ENCODE data around the gene DARS1.
"Not testable (repeated sequence)": the region's sequence is repeated elsewhere in the genome, so short reads cannot be mapped to it uniquely, and the experiment has no call there.

The DARS1 gene

DNA sequence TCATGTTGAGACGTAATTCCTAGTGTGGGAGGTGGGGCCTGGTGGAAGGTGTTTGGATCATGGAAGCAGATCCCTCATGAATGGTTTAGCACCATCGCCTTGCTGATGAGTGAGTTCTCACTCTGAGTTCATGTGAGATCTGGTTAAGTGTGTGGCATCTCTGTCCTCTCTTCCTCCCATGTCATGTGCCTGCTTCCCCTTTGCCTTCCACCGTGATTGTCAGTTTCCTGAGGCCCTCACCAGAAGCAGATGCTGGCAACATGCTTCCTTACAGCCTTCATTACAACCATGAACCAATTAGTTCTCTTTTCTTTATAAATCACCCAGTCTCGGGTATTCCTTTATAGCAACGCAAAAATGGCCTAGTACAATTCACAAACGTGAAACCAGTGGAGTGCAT, 94.6 kb downstream of the DARS1 start:
- no peak for ATAC-seq
- TF ChIP-seq, protein P1, sequence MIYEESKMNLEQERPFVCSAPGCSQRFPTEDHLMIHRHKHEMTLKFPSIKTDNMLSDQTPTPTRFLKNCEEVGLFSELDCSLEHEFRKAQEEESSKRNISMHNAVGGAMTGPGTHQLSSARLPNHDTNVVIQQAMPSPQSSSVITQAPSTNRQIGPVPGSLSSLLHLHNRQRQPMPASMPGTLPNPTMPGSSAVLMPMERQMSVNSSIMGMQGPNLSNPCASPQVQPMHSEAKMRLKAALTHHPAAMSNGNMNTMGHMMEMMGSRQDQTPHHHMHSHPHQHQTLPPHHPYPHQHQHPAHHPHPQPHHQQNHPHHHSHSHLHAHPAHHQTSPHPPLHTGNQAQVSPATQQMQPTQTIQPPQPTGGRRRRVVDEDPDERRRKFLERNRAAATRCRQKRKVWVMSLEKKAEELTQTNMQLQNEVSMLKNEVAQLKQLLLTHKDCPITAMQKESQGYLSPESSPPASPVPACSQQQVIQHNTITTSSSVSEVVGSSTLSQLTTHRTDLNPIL (CRISPR knock-in tag; IDR thresholded peaks at IDR 0.05; ENCODE audit: low read depth), result no peak
- TF ChIP-seq SNAI2 (CRISPR knock-in tag; IDR thresholded peaks at IDR 0.05), result no peak
- TF ChIP-seq PPARA (CRISPR knock-in tag; IDR thresholded peaks at IDR 0.05; ENCODE audit: borderline replicate concordance), result no peak
- TF ChIP-seq, protein P2, sequence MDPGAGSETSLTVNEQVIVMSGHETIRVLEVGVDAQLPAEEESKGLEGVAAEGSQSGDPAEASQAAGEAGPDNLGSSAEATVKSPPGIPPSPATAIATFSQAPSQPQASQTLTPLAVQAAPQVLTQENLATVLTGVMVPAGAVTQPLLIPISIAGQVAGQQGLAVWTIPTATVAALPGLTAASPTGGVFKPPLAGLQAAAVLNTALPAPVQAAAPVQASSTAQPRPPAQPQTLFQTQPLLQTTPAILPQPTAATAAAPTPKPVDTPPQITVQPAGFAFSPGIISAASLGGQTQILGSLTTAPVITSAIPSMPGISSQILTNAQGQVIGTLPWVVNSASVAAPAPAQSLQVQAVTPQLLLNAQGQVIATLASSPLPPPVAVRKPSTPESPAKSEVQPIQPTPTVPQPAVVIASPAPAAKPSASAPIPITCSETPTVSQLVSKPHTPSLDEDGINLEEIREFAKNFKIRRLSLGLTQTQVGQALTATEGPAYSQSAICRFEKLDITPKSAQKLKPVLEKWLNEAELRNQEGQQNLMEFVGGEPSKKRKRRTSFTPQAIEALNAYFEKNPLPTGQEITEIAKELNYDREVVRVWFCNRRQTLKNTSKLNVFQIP (CRISPR knock-in tag; IDR thresholded peaks at IDR 0.05; ENCODE audit: borderline replicate concordance, low read depth), result no peak
- TF ChIP-seq, protein P3, sequence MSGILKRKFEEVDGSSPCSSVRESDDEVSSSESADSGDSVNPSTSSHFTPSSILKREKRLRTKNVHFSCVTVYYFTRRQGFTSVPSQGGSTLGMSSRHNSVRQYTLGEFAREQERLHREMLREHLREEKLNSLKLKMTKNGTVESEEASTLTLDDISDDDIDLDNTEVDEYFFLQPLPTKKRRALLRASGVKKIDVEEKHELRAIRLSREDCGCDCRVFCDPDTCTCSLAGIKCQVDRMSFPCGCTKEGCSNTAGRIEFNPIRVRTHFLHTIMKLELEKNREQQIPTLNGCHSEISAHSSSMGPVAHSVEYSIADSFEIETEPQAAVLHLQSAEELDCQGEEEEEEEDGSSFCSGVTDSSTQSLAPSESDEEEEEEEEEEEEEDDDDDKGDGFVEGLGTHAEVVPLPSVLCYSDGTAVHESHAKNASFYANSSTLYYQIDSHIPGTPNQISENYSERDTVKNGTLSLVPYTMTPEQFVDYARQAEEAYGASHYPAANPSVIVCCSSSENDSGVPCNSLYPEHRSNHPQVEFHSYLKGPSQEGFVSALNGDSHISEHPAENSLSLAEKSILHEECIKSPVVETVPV (CRISPR knock-in tag; IDR thresholded peaks at IDR 0.05), result no peak
- TF ChIP-seq OSR1 (CRISPR knock-in tag; IDR thresholded peaks at IDR 0.05), result no peak
- TF ChIP-seq ZFP30 (CRISPR knock-in tag; IDR thresholded peaks at IDR 0.05), result no peak
- TF ChIP-seq ESRRG (CRISPR knock-in tag; IDR thresholded peaks at IDR 0.05), result no peak
- TF ChIP-seq TCF4 (CRISPR knock-in tag; IDR thresholded peaks at IDR 0.05; ENCODE audit: borderline replicate concordance), result no peak
- TF ChIP-seq GLIS3 (CRISPR knock-in tag; IDR thresholded peaks at IDR 0.05), result no peak
- TF ChIP-seq ZFP3 (CRISPR knock-in tag; IDR thresholded peaks at IDR 0.05), result no peak
- TF ChIP-seq CSDC2 (CRISPR knock-in tag; IDR thresholded peaks at IDR 0.05), result no peak
- no peak for TF ChIP-seq TOX (CRISPR knock-in tag; IDR thresholded peaks at IDR 0.05; ENCODE audit: borderline replicate concordance)
- no peak for TF ChIP-seq ISL1 (CRISPR knock-in tag; IDR thresholded peaks at IDR 0.05)

DNA sequence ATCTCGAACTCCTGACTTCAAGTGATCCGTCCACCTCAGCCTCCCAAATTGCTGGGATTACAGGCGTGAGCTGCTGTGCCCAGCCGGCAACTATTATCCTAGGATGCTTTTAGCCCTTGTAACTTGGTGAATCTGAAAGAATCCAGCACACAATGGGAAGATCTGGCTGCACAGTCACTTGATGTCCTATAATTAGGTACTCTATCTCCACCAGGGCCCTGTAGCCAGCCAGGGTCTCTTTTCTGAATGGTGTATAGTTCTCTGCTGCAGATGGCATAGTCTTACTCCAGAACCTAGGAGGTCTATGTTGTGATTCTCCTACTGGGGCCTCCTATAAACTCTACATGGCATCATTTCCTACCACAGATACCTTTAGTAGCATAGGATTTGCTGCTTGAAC, 95.3 kb downstream of the DARS1 start:
- no peak for ATAC-seq
- TF ChIP-seq GLIS3 (CRISPR knock-in tag; IDR thresholded peaks at IDR 0.05) (no peak), ZNF8 (CRISPR knock-in tag; IDR thresholded peaks at IDR 0.05) (no peak), BACH2 (CRISPR knock-in tag; IDR thresholded peaks at IDR 0.05; ENCODE audit: borderline replicate concordance) (no peak), PPARA (CRISPR knock-in tag; IDR thresholded peaks at IDR 0.05; ENCODE audit: borderline replicate concordance) (no peak), RARB (CRISPR knock-in tag; IDR thresholded peaks at IDR 0.05) (no peak), SNAI2 (CRISPR knock-in tag; IDR thresholded peaks at IDR 0.05) (no peak), ZFP30 (CRISPR knock-in tag; IDR thresholded peaks at IDR 0.05) (no peak), ZC3H10 (CRISPR knock-in tag; IDR thresholded peaks at IDR 0.05) (no peak)
- TF ChIP-seq, protein P4, sequence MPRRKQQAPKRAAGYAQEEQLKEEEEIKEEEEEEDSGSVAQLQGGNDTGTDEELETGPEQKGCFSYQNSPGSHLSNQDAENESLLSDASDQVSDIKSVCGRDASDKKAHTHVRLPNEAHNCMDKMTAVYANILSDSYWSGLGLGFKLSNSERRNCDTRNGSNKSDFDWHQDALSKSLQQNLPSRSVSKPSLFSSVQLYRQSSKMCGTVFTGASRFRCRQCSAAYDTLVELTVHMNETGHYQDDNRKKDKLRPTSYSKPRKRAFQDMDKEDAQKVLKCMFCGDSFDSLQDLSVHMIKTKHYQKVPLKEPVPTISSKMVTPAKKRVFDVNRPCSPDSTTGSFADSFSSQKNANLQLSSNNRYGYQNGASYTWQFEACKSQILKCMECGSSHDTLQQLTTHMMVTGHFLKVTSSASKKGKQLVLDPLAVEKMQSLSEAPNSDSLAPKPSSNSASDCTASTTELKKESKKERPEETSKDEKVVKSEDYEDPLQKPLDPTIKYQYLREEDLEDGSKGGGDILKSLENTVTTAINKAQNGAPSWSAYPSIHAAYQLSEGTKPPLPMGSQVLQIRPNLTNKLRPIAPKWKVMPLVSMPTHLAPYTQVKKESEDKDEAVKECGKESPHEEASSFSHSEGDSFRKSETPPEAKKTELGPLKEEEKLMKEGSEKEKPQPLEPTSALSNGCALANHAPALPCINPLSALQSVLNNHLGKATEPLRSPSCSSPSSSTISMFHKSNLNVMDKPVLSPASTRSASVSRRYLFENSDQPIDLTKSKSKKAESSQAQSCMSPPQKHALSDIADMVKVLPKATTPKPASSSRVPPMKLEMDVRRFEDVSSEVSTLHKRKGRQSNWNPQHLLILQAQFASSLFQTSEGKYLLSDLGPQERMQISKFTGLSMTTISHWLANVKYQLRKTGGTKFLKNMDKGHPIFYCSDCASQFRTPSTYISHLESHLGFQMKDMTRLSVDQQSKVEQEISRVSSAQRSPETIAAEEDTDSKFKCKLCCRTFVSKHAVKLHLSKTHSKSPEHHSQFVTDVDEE (CRISPR knock-in tag; IDR thresholded peaks at IDR 0.05), result no peak
- TF ChIP-seq, protein P2 (CRISPR knock-in tag; IDR thresholded peaks at IDR 0.05; ENCODE audit: borderline replicate concordance, low read depth), result no peak

DNA sequence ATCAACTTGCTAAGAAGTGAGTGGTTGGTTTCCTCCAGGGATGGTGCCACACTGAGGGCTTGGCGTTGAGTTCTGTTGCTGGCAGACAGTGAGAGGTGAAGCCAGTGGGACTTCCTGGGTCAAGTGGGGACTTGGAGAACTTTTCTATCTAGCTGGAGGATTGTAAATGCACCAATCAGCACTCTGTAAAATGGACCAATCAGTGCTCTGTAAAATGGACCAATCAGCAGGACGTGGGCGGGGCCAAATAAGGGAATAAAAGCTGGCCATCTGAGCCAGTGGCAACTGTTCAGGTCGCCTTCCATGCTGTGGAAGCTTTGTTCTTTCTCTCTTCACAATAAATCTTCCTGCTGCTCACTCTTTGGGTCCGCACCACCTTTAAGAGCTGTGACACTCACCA, 96.8 kb downstream of the DARS1 start:
- not testable (repeated sequence) for ATAC-seq

DNA sequence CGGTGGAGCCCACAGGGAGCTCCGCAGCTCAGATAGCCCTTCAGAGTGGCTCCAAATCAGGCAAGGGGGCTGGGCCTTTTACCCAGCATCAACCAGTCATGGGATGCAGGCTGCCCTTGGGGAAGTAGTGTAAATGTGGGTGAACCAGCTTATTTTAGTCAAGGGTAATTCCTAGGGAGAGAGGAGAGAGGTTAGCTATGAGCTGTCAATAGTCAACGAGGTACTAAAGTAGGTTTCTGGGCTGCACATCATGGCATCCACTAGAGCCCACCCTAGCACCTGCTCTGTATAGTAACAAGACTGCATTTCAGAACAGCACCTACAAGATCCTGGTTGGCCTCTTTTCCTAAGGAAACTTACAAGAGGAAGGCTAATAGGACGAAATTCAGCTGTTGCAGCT, 99.7 kb downstream of the DARS1 start:
- TF ChIP-seq GLIS3 (CRISPR knock-in tag; IDR thresholded peaks at IDR 0.05) (no peak), ZC3H10 (CRISPR knock-in tag; IDR thresholded peaks at IDR 0.05) (no peak), OSR1 (CRISPR knock-in tag; IDR thresholded peaks at IDR 0.05) (no peak), RARB (CRISPR knock-in tag; IDR thresholded peaks at IDR 0.05) (no peak), BACH2 (CRISPR knock-in tag; IDR thresholded peaks at IDR 0.05; ENCODE audit: borderline replicate concordance) (no peak), ZNF70 (CRISPR knock-in tag; IDR thresholded peaks at IDR 0.05) (no peak), TOX (CRISPR knock-in tag; IDR thresholded peaks at IDR 0.05; ENCODE audit: borderline replicate concordance) (no peak), TCF4 (CRISPR knock-in tag; IDR thresholded peaks at IDR 0.05; ENCODE audit: borderline replicate concordance) (no peak), SNAI2 (CRISPR knock-in tag; IDR thresholded peaks at IDR 0.05) (no peak), ARNTL (CRISPR knock-in tag; IDR thresholded peaks at IDR 0.05; ENCODE audit: borderline replicate concordance, low read depth) (no peak), ZNF565 (CRISPR knock-in tag; conservative IDR thresholded peaks at IDR 0.05; ENCODE audit: low read depth) (no peak), PPARA (CRISPR knock-in tag; IDR thresholded peaks at IDR 0.05; ENCODE audit: borderline replicate concordance) (no peak), ESRRG (CRISPR knock-in tag; IDR thresholded peaks at IDR 0.05) (no peak)
- TF ChIP-seq, protein P4 (CRISPR knock-in tag; IDR thresholded peaks at IDR 0.05), result no peak
- TF ChIP-seq, protein P2 (CRISPR knock-in tag; IDR thresholded peaks at IDR 0.05; ENCODE audit: borderline replicate concordance, low read depth), result no peak
- no peak for ATAC-seq
